ENCODE measurements around the gene VEPH1. TPM values are rescaled to one million over a fixed set of nuclear protein-coding genes. Genes with fewer than 3 reads are reported as not detected.

Gene VEPH1
- polyA plus RNA-seq, 1 experiment = 17.9 TPM

DNA sequence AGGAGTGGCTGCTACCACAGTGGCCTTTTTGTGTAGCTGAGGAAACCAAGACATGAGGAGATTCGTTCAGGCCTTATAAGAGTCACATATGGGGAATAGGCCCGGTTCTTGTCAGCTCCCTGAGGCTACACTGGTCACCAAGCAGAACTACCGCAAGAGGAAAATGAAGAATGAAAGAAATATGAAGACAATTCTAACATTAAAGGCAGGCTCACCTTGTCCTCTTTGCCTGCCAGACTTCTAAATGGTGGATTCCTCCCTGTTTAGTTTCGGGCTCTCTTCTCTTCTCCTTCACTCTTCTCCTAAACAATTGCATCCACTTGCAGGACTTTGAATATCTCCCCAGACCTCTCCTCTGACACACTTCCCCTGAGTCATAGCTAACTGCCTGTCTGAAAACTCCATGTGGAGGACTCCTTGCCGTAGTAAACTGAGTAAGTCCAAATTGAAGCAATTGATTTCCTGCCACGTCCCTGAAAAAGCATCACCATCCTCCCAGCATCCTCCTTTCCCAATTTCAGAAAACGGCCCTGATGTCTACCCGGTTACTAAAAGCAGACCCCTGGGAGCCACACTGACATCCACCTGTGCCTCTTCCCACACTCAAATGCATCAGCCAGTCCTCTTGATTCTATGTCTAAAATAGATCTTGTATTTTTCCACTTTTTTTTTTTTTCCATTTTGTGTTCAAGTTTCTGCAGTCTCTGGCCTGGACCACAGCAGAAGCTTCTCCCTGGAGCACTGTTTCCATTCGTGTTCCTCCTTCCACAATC, 30.3 kb upstream of the VEPH1 start:
- Histone ChIP-seq H3K36me3 (ENCODE audit: control insufficient read depth, insufficient read depth, low read length) (no peaks in the 10 kb centered on the region), H3K27me3 (ENCODE audit: control insufficient read depth, insufficient read depth, low read length) (no peaks in the 10 kb centered on the region), H3K4me3 (ENCODE audit: low read depth, low read length) (peak overlapping the region; percentile 28)
- DNase-seq (ENCODE audit: low read depth) = peak; percentile 51
- CTCF ChIA-PET = interaction anchor here (0.6 to 5.1 kb wide), 34 partner anchors 11 to 1000 kb away, joined by 3 to 87 read pairs (median 4); no protein-coding TSS in a partner anchor
- TF ChIP-seq, protein P1, sequence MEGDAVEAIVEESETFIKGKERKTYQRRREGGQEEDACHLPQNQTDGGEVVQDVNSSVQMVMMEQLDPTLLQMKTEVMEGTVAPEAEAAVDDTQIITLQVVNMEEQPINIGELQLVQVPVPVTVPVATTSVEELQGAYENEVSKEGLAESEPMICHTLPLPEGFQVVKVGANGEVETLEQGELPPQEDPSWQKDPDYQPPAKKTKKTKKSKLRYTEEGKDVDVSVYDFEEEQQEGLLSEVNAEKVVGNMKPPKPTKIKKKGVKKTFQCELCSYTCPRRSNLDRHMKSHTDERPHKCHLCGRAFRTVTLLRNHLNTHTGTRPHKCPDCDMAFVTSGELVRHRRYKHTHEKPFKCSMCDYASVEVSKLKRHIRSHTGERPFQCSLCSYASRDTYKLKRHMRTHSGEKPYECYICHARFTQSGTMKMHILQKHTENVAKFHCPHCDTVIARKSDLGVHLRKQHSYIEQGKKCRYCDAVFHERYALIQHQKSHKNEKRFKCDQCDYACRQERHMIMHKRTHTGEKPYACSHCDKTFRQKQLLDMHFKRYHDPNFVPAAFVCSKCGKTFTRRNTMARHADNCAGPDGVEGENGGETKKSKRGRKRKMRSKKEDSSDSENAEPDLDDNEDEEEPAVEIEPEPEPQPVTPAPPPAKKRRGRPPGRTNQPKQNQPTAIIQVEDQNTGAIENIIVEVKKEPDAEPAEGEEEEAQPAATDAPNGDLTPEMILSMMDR (IDR thresholded peaks at IDR 0.05; ENCODE audit: insufficient read depth, low read depth, low read length) = no peak
- POLR2A ChIA-PET = interaction anchor here (0.5 to 1.2 kb wide), 2 partner anchors 39 to 169 kb away, joined by 5 to 13 read pairs; no protein-coding TSS in a partner anchor

DNA sequence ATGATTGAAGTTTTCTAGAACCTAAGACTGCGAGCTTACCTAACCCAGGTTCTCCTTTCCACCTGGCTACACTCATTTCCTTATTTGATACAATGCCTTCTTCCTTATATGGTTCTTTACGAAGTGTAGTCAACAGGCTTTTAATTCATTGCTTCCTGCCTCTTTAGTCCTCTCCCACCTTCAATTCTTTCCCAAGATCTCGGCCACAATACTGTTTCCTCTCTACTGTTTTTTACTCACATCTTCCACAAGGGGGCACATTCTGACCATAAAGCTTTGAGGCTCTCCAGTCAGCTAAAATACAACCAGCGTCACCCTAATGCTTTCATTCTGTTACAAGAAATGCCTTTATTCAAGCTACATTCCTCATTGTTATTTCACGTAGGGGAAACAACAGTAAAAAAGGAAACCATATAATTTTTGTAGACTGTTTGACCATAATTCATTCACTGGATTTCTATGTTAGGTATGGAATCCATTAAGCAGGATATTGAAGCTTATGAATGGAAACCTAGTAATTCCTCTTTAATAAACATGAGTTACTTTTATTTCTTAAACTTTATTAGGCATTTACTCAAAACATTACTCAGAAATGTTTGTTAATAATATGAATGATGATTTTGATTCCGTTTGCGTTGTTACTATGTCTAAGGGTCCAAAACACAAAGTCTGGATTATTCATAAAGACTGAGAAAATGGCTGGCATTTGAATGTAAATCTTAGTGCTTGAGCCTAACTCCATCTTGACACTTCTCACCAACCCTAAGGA, 29.5 kb upstream of the VEPH1 start:
- Histone ChIP-seq H3K27me3 (ENCODE audit: control insufficient read depth, insufficient read depth, low read length) (no peaks in the 10 kb centered on the region), H3K4me3 (ENCODE audit: low read depth, low read length) (peak overlapping the region; percentile 28), H3K36me3 (ENCODE audit: control insufficient read depth, insufficient read depth, low read length) (no peaks in the 10 kb centered on the region)
- POLR2A ChIA-PET = interaction anchor here (0.5 to 1.2 kb wide), 3 partner anchors 12 to 169 kb away, joined by 3 to 13 read pairs (median 5); no protein-coding TSS in a partner anchor
- CTCF ChIA-PET = interaction anchor here (0.5 to 5.1 kb wide), 43 partner anchors 10 to 1402 kb away, joined by 3 to 87 read pairs (median 4); no protein-coding TSS in a partner anchor
- TF ChIP-seq, protein P1 (IDR thresholded peaks at IDR 0.05; ENCODE audit: insufficient read depth, low read depth, low read length) = peak; percentile 73
- peak; percentile 58 for DNase-seq (ENCODE audit: low read depth)

DNA sequence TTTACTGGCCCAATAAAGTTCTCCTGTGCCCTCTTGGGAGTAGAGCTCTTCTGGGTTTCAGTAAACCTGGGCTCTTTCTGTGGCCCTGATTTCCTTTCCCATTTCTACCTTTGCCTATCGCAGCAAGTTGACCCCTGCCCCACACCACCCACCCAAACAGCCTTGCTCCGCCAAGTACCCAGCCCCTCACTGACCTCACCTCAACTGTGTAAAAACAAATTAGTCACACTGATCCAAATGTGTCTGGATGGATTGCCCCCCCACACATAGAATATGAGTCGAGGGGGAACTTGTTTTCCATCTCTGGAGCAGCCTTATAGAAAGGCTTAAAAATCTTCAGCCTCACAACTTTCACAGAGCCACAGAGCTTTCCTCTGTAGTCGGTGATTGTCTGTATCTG, 28.6 kb upstream of the VEPH1 start:
- H3K4me3 ChIP-seq (ENCODE audit: low read depth, low read length) = no peak overlapping the region
- TF ChIP-seq, protein P1 (IDR thresholded peaks at IDR 0.05; ENCODE audit: insufficient read depth, low read depth, low read length) = no peak
- no peaks in the 10 kb centered on the region for H3K27me3 ChIP-seq (ENCODE audit: control insufficient read depth, insufficient read depth, low read length)
- H3K36me3 ChIP-seq (ENCODE audit: control insufficient read depth, insufficient read depth, low read length) = no peaks in the 10 kb centered on the region
- POLR2A ChIA-PET = interaction anchor here (0.7 kb wide), 2 partner anchors 13 to 21 kb away, joined by 3 to 4 read pairs; no protein-coding TSS in a partner anchor
- CTCF ChIA-PET = interaction anchor here (0.5 to 5.1 kb wide), 27 partner anchors 9 to 1002 kb away, joined by 3 to 87 read pairs (median 4); no protein-coding TSS in a partner anchor
- no peak for DNase-seq (ENCODE audit: low read depth)

DNA sequence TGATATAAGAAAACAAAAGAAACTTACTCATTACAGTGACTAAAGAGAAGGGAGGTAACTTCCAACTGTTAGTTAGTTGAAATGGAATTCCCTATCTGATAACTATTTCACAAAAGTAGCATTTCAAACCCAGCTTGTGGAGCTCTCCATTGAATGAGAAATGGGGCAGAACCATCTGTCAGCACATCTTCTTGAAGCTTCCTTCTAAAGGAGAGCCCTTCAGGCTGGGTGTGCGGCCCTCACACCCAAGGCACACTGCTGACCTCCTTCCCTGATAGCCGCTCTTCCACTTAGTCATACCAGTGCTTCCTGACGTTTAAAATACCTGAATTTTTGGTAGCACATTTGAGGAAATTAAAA, 28.1 kb upstream of the VEPH1 start:
- DNase-seq (ENCODE audit: low read depth) = no peak
- Histone ChIP-seq H3K27me3 (ENCODE audit: control insufficient read depth, insufficient read depth, low read length) (no peaks in the 10 kb centered on the region), H3K4me3 (ENCODE audit: low read depth, low read length) (no peak overlapping the region), H3K36me3 (ENCODE audit: control insufficient read depth, insufficient read depth, low read length) (no peaks in the 10 kb centered on the region)
- ChIA-PET CTCF (interaction anchor here (1.1 to 5.1 kb wide), 13 partner anchors 10 to 905 kb away, joined by 3 to 87 read pairs (median 4); no protein-coding TSS in a partner anchor), POLR2A (interaction anchor here (0.7 kb wide), 1 partner anchor 21 kb away, joined by 4 read pairs; no protein-coding TSS in a partner anchor)
- TF ChIP-seq, protein P1 (IDR thresholded peaks at IDR 0.05; ENCODE audit: insufficient read depth, low read depth, low read length) = no peak
